IPS-15b (cell line): ENCODE data around the gene LYZ.

ENCODE experiments used
- H3K27me3 ChIP-seq: one replicate; pipeline ENCODE4 v1.6.1; 2013; ENCODE audit warnings: low read length; ENCODE audit not compliant: control insufficient read depth, insufficient read depth
- H3K36me3 ChIP-seq: one replicate; pipeline ENCODE4 v1.6.1; 2013; ENCODE audit warnings: low read length; ENCODE audit not compliant: control insufficient read depth, insufficient read depth
- H3K4me1 ChIP-seq: one replicate; pipeline ENCODE4 v1.6.1; 2013; ENCODE audit warnings: mild to moderate bottlenecking, low read length; ENCODE audit not compliant: control insufficient read depth, insufficient read depth
- H3K4me3 ChIP-seq: one replicate; pipeline ENCODE4 v1.5.1; 2013; ENCODE audit warnings: low read depth, low read length
- H3K9ac ChIP-seq: one replicate; pipeline ENCODE4 v1.6.1; 2013; ENCODE audit warnings: low read depth, mild to moderate bottlenecking, low read length
- H3K9me3 ChIP-seq: one replicate; pipeline ENCODE4 v1.6.1; 2013; ENCODE audit warnings: mild to moderate bottlenecking, low read length; ENCODE audit not compliant: control insufficient read depth, insufficient read depth

The LYZ gene

GRCh38 chr12:69343357-69343756 is 4.8 kb upstream of the LYZ start:
- no peak overlapping the region for H3K4me3 ChIP-seq
- no peaks in the 10 kb centered on the region for H3K9me3 ChIP-seq
- no peaks in the 10 kb centered on the region for H3K36me3 ChIP-seq
- H3K4me1 ChIP-seq = no peaks in the 10 kb centered on the region
- H3K9ac ChIP-seq = no peak overlapping the region
- no peaks in the 10 kb centered on the region for H3K27me3 ChIP-seq

- H3K9ac ChIP-seq = no peak overlapping the region
- H3K36me3 ChIP-seq = no peaks in the 10 kb centered on the region
- no peak overlapping the region for H3K4me3 ChIP-seq
- H3K9me3 ChIP-seq = no peaks in the 10 kb centered on the region
- no peaks in the 10 kb centered on the region for H3K4me1 ChIP-seq
- H3K27me3 ChIP-seq = no peaks in the 10 kb centered on the region
These were observed 4.1 kb upstream of the LYZ start for GRCh38 chr12:69343885-69344612.

GRCh38 chr12:69345077-69345476 is 3.1 kb upstream of the LYZ start:
- Histone ChIP-seq H3K9ac (no peak overlapping the region), H3K4me1 (no peaks in the 10 kb centered on the region), H3K36me3 (no peaks in the 10 kb centered on the region), H3K27me3 (no peaks in the 10 kb centered on the region), H3K4me3 (no peak overlapping the region), H3K9me3 (no peaks in the 10 kb centered on the region)

GRCh38 chr12:69345742-69346141 is 2.4 kb upstream of the LYZ start:
- Histone ChIP-seq H3K9me3 (no peaks in the 10 kb centered on the region), H3K27me3 (no peaks in the 10 kb centered on the region), H3K9ac (no peak overlapping the region), H3K4me3 (no peak overlapping the region), H3K36me3 (no peaks in the 10 kb centered on the region), H3K4me1 (no peaks in the 10 kb centered on the region)

GRCh38 chr12:69350002-69350626 is 1.9 kb downstream of the LYZ start:
- no peaks in the 10 kb centered on the region for H3K4me1 ChIP-seq

GRCh38 chr12:69350777-69351176 is 2.6 kb downstream of the LYZ start:
- Histone ChIP-seq H3K4me3 (no peak overlapping the region), H3K9me3 (no peaks in the 10 kb centered on the region), H3K27me3 (no peaks in the 10 kb centered on the region), H3K4me1 (no peaks in the 10 kb centered on the region), H3K9ac (no peak overlapping the region), H3K36me3 (no peaks in the 10 kb centered on the region)

More at GRCh38 chr12:69350002-69350626, 1.9 kb downstream of the LYZ start:
- Histone ChIP-seq H3K9ac (no peak overlapping the region), H3K9me3 (no peaks in the 10 kb centered on the region), H3K4me3 (no peak overlapping the region), H3K36me3 (no peaks in the 10 kb centered on the region), H3K27me3 (no peaks in the 10 kb centered on the region)

- no peak overlapping the region for H3K9ac ChIP-seq
- no peaks in the 10 kb centered on the region for H3K9me3 ChIP-seq
- H3K36me3 ChIP-seq = no peaks in the 10 kb centered on the region
- no peaks in the 10 kb centered on the region for H3K4me1 ChIP-seq
- no peak overlapping the region for H3K4me3 ChIP-seq
- no peaks in the 10 kb centered on the region for H3K27me3 ChIP-seq
These were observed 3.5 kb downstream of the LYZ start for GRCh38 chr12:69351462-69352236.

- Histone ChIP-seq H3K9me3 (no peaks in the 10 kb centered on the region), H3K9ac (no peak overlapping the region), H3K4me3 (no peak overlapping the region)
These were observed 4.7 kb downstream of the LYZ start for GRCh38 chr12:69352904-69353303.

GRCh38 chr12:69354172-69354555 is 6.0 kb downstream of the LYZ start:
- Histone ChIP-seq H3K9ac (no peak overlapping the region), H3K4me3 (no peak overlapping the region), H3K27me3 (no peaks in the 10 kb centered on the region), H3K4me1 (no peaks in the 10 kb centered on the region), H3K36me3 (no peaks in the 10 kb centered on the region), H3K9me3 (no peaks in the 10 kb centered on the region)

More at GRCh38 chr12:69352904-69353303, 4.7 kb downstream of the LYZ start:
- no peaks in the 10 kb centered on the region for H3K4me1 ChIP-seq
- H3K27me3 ChIP-seq = no peaks in the 10 kb centered on the region
- H3K36me3 ChIP-seq = no peaks in the 10 kb centered on the region

- Histone ChIP-seq H3K9ac (no peak overlapping the region), H3K36me3 (no peaks in the 10 kb centered on the region), H3K4me3 (no peak overlapping the region), H3K27me3 (no peaks in the 10 kb centered on the region), H3K4me1 (no peaks in the 10 kb centered on the region), H3K9me3 (no peaks in the 10 kb centered on the region)
These were observed 6.5 kb downstream of the LYZ start for GRCh38 chr12:69354556-69355187.

- no peaks in the 10 kb centered on the region for H3K4me1 ChIP-seq
- H3K4me3 ChIP-seq = no peak overlapping the region
- H3K36me3 ChIP-seq = no peaks in the 10 kb centered on the region
- no peak overlapping the region for H3K9ac ChIP-seq
- no peaks in the 10 kb centered on the region for H3K27me3 ChIP-seq
- H3K9me3 ChIP-seq = no peaks in the 10 kb centered on the region
These were observed 7.3 kb downstream of the LYZ start for GRCh38 chr12:69355363-69356028.
